Measurements from ENCODE around the gene SMARCA2. TPM values are rescaled to one million over a fixed set of nuclear protein-coding genes. Genes with fewer than 3 reads are reported as not detected.

SMARCA2 gene
- total RNA-seq, 1 donor from 2014 or later = 81.7 TPM

- no peak for ATAC-seq
Observed at GRCh38 chr9:2178034-2178734, 163.0 kb downstream of the SMARCA2 start.

- peak; percentile 80 for ATAC-seq
Observed at GRCh38 chr9:2179567-2179966, 164.4 kb downstream of the SMARCA2 start.

- no peak for ATAC-seq
Observed at GRCh38 chr9:2180154-2180553, 165.0 kb downstream of the SMARCA2 start.

- no peak for ATAC-seq
Observed at GRCh38 chr9:2180704-2181103, 165.6 kb downstream of the SMARCA2 start.

- peak; percentile 56 for ATAC-seq
Observed at GRCh38 chr9:2181792-2182191, 166.6 kb downstream of the SMARCA2 start.

- no peak for ATAC-seq
Observed at GRCh38 chr9:2190939-2191608, 175.9 kb downstream of the SMARCA2 start.

GRCh38 chr9:2191609-2191972, 176.4 kb downstream of the SMARCA2 start:
- no peak for ATAC-seq

- ATAC-seq = no peak
Observed at GRCh38 chr9:2192356-2192979, 177.3 kb downstream of the SMARCA2 start.

GRCh38 chr9:2193552-2193951, 178.4 kb downstream of the SMARCA2 start:
- no peak for ATAC-seq

- ATAC-seq = no peak
Observed at GRCh38 chr9:2195211-2195610, 180.1 kb downstream of the SMARCA2 start.

- no peak for ATAC-seq
Observed at GRCh38 chr9:2196757-2197156, 181.6 kb downstream of the SMARCA2 start.

- no peak for ATAC-seq
Observed at GRCh38 chr9:2198956-2199635, 183.9 kb downstream of the SMARCA2 start.

GRCh38 chr9:2199999-2200796, 185.1 kb downstream of the SMARCA2 start:
- no peak for ATAC-seq

GRCh38 chr9:2208465-2208864, 193.3 kb downstream of the SMARCA2 start:
- no peak for ATAC-seq

- no peak for ATAC-seq
Observed at GRCh38 chr9:2208991-2209390, 193.8 kb downstream of the SMARCA2 start.

- no peak for ATAC-seq
Observed at GRCh38 chr9:2209400-2209799, 194.3 kb downstream of the SMARCA2 start.

- no peak for ATAC-seq
Observed at GRCh38 chr9:2210201-2210600, 195.1 kb downstream of the SMARCA2 start.

- no peak for ATAC-seq
Observed at GRCh38 chr9:2213830-2214468, 198.8 kb downstream of the SMARCA2 start.

- no peak for ATAC-seq
Observed at GRCh38 chr9:2214707-2215106, 199.6 kb downstream of the SMARCA2 start.

- no peak for ATAC-seq
Observed at GRCh38 chr9:2215921-2216441, 200.8 kb downstream of the SMARCA2 start.

- no peak for ATAC-seq
Observed at GRCh38 chr9:2216591-2216990, 201.4 kb downstream of the SMARCA2 start.

GRCh38 chr9:2217540-2217939, 202.4 kb downstream of the SMARCA2 start:
- ATAC-seq = no peak

Measured in esophagus mucosa (tissue), 1 donor.